Endothelial cell (in vitro differentiated cells): ENCODE results near the gene SLC9A9. TPM values are rescaled to one million over a fixed set of nuclear protein-coding genes. Genes with fewer than 3 reads are reported as not detected.

Experiments
- DNase-seq: peaks from one replicate; pipeline ENCODE4 v3.0.0; 2021; ENCODE audit warnings: low spot score
- H3K27ac Mint-ChIP-seq: one replicate; pipeline ENCODE4 v1.8.0; 2021; ENCODE audit warnings: mixed read lengths, inconsistent platforms; ENCODE audit not compliant: unreplicated experiment
- H3K27me3 Mint-ChIP-seq: one replicate; pipeline ENCODE4 v1.8.0; 2021; ENCODE audit warnings: mild to moderate bottlenecking, moderate library complexity, mixed read lengths, inconsistent platforms; ENCODE audit not compliant: unreplicated experiment
- H3K36me3 Mint-ChIP-seq: one replicate; pipeline ENCODE4 v1.8.0; 2021; ENCODE audit warnings: mild to moderate bottlenecking, low read depth, mixed read lengths, inconsistent platforms; ENCODE audit not compliant: unreplicated experiment
- H3K4me1 Mint-ChIP-seq: one replicate; pipeline ENCODE4 v1.8.0; 2021; ENCODE audit warnings: mild to moderate bottlenecking, mixed read lengths, inconsistent platforms; ENCODE audit not compliant: unreplicated experiment
- H3K4me3 Mint-ChIP-seq: one replicate; pipeline ENCODE4 v1.8.0; 2021; ENCODE audit warnings: mild to moderate bottlenecking, mixed read lengths, inconsistent platforms; ENCODE audit not compliant: unreplicated experiment
- H3K9me3 Mint-ChIP-seq: one replicate; pipeline ENCODE4 v1.8.0; 2021; ENCODE audit warnings: mixed read lengths, inconsistent platforms; ENCODE audit not compliant: unreplicated experiment
- total RNA-seq: library from RNA; stranded (reverse); fragmentation: NEBNext Ultra II Directional; extraction: Animal tissue kit (Norgen Biotek cat#: 25700); gene quantifications from one replicate; pipeline ENCODE4 v1.2.1, GENCODE V29; 2021; ENCODE audit not compliant: unreplicated experiment
- TF ChIP-seq, protein P1 (sequence below): fragments of 200-600 bp; sonication (generic); IDR thresholded peaks from one replicate; pipeline ENCODE4 v1.5.0; 2021; ENCODE audit warnings: antibody characterized with exemption; ENCODE audit not compliant: unreplicated experiment

The SLC9A9 gene
- total RNA-seq, 1 donor from 2014 or later = 7.9 TPM

DNA sequence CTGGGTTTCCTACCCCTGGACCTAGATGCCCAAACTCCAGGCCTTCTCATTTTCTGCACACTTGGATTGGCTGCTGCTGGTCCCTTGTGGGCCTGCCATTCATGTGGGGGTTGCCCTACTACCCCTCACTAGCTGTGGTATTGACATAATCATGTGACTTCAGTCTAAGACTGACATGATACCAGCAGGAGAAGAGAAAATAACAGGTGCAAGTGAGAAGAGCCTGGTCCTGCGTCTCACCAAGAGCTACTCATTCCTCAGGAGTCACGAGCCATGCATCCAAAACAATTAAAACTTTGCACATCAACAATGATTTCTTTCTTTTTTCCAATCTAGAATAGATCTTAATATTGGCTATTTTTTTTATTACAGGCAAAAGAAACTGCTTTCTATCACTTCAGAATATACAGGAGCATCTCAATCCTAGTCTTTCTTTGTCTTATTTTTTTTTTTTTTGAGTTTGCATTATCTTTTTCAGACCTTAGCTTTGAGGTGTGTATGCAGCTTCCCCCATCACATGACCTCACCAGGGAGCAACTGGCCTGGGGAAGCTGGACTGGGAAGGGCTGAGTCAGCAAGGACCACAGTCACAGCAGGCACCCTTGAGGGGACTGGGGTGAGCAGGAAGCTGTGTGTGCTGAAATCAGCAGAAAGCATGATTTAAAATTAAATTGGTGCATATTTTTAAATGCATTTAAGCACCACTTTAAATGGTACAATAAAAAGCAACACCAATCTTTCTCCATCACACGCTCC, 27.6 kb downstream of the SLC9A9 start:
- TF ChIP-seq, protein P1, sequence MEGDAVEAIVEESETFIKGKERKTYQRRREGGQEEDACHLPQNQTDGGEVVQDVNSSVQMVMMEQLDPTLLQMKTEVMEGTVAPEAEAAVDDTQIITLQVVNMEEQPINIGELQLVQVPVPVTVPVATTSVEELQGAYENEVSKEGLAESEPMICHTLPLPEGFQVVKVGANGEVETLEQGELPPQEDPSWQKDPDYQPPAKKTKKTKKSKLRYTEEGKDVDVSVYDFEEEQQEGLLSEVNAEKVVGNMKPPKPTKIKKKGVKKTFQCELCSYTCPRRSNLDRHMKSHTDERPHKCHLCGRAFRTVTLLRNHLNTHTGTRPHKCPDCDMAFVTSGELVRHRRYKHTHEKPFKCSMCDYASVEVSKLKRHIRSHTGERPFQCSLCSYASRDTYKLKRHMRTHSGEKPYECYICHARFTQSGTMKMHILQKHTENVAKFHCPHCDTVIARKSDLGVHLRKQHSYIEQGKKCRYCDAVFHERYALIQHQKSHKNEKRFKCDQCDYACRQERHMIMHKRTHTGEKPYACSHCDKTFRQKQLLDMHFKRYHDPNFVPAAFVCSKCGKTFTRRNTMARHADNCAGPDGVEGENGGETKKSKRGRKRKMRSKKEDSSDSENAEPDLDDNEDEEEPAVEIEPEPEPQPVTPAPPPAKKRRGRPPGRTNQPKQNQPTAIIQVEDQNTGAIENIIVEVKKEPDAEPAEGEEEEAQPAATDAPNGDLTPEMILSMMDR = no peak
- DNase-seq = no peak
- peaks cover 10% of the 10 kb centered on the region for H3K4me1 Mint-ChIP-seq
- H3K27ac Mint-ChIP-seq = no peak overlapping the region
- H3K4me3 Mint-ChIP-seq = no peak overlapping the region
- H3K9me3 Mint-ChIP-seq = no peaks in the 10 kb centered on the region
- no peaks in the 10 kb centered on the region for H3K36me3 Mint-ChIP-seq
- peaks cover 3% of the 10 kb centered on the region for H3K27me3 Mint-ChIP-seq

DNA sequence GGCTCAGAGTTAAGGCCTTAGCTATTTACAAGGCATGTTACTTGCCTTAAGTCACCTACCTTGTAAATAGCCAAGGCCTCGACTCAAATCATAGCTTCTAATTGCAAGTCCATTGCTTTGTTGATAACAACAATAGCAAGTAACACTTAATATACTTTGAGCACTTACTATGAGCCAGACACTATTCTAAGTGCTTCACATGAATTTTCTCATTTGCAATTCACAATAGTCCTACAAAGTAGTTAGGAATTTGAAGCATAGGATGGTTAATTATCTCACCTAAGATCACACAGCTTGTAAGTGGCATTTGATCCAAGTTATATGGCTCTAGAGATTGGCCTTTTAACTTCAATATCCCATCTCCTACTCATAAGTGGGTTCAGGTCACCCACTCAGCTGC, 28.4 kb downstream of the SLC9A9 start:
- DNase-seq = no peak
- H3K4me3 Mint-ChIP-seq = no peak overlapping the region
- no peaks in the 10 kb centered on the region for H3K9me3 Mint-ChIP-seq
- H3K27me3 Mint-ChIP-seq = peaks cover 3% of the 10 kb centered on the region
- TF ChIP-seq, protein P1 = no peak
- H3K36me3 Mint-ChIP-seq = no peaks in the 10 kb centered on the region
- H3K4me1 Mint-ChIP-seq = peaks cover 7% of the 10 kb centered on the region
- H3K27ac Mint-ChIP-seq = no peak overlapping the region

DNA sequence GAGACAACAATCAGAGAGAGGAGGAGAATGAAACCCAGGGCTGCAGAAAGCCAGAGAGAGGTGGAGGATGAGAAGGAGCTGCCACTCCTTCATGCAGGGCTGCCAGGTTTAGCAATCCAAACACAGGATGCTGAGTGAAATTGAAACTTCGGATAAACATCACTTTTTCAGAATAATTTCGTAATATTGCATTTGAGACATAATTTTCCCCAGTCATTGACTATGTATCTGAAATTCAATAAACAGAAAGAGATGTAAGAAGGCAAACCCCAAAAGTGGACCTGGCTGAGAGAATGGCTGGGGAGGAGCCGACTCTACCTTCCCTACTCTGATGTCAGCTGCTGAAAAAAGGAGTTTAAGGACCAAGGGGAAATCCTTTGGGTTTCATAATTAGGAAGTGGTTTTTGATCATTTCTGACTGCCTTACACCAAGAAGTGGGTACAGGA, 33.8 kb downstream of the SLC9A9 start:
- TF ChIP-seq, protein P1 = no peak
- H3K27ac Mint-ChIP-seq = no peak overlapping the region
- H3K4me1 Mint-ChIP-seq = peaks cover 7% of the 10 kb centered on the region
- H3K4me3 Mint-ChIP-seq = no peak overlapping the region
- no peaks in the 10 kb centered on the region for H3K36me3 Mint-ChIP-seq
- DNase-seq = no peak
- H3K9me3 Mint-ChIP-seq = no peaks in the 10 kb centered on the region
- peaks cover 2% of the 10 kb centered on the region for H3K27me3 Mint-ChIP-seq

DNA sequence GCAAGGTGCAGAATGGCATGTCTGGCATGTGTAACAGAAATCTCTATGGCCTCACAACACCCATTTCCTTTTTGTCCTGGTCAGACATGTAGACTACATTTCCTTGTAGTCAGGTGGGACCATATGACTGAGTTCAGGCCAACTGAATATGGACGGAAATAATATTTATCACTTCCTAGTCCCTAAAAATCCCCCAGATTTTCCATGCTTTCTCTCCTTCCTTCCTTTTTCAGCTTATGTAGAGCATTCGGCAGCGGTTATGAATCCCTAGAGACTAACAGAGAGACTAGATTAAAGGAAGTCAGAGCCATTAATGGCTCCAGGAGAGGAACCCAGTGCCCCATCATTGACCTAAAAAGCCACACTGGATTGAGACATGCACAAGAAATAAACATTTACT, 35.8 kb downstream of the SLC9A9 start:
- Mint-ChIP-seq H3K4me1 (peaks cover 7% of the 10 kb centered on the region), H3K36me3 (no peaks in the 10 kb centered on the region), H3K4me3 (no peak overlapping the region), H3K27ac (no peak overlapping the region), H3K9me3 (no peaks in the 10 kb centered on the region), H3K27me3 (peaks cover 2% of the 10 kb centered on the region)
- DNase-seq = no peak
- TF ChIP-seq, protein P1 = no peak

DNA sequence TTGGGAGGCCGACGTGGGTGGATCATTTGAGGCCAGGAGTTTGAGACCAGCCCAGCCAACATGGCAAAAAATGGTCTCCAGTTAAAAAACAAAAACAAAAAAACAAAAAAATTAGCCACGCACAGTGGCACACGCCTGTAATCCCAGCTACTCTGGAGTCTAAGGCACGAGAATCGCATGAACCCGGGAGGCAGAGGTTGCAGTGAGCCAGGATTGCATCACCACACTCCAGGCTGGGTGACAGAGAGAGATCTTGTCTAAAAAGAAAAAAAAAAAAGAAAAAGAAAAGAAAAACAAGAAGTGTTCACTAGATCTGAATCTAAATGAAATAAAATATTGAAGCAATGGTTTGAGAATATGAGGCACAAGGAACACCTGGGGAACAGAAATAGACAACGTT, 36.7 kb downstream of the SLC9A9 start:
- no peak for DNase-seq
- H3K27me3 Mint-ChIP-seq = peaks cover 2% of the 10 kb centered on the region
- H3K27ac Mint-ChIP-seq = no peak overlapping the region
- no peaks in the 10 kb centered on the region for H3K36me3 Mint-ChIP-seq
- peaks cover 11% of the 10 kb centered on the region for H3K4me1 Mint-ChIP-seq
- H3K9me3 Mint-ChIP-seq = no peaks in the 10 kb centered on the region
- TF ChIP-seq, protein P1 = no peak
- no peak overlapping the region for H3K4me3 Mint-ChIP-seq
